T-cell (primary cell): ENCODE results near the gene UHRF1. TPM values are rescaled to one million over a fixed set of nuclear protein-coding genes. Genes with fewer than 3 reads are reported as not detected.

Experiments used
- ATAC-seq, 4 experiments: fragments of 200-7000 bp in 3 of 4; fragments of 150-1000 bp in 1 of 4; cut with Tn5 transposase; replicated peaks in 1 of 4; 1 replicate in 3 of 4; 2 replicates in 1 of 4; pipeline ENCODE4 v1.10.0; 2021; ENCODE audit warnings: moderate library complexity in 3 of 4, mild to moderate bottlenecking in 2 of 4, moderate number of reproducible peaks in 1 of 4
- CTCF ChIA-PET, 2 donors: fragments of 300-600 bp; sonication (Branson Sonifier 250); formaldehyde crosslinking; loops; one replicate each; lab custom pipeline; 2022; ENCODE audit warnings: antibody characterized with exemption in 2 of 2; lab: Charles Lee
- POLR2A ChIA-PET, 2 donors: fragments of 300-600 bp; sonication (Branson Sonifier 250); formaldehyde crosslinking; loops; one replicate each; lab custom pipeline; 2022; ENCODE audit warnings: antibody characterized with exemption in 2 of 2; lab: Charles Lee
- DNase-seq, 35 experiments: peaks; one replicate each; pipeline versions ENCODE4 v3.0.0 to v3.0.0-alpha.2; 2013 to 2023
- H3K27ac ChIP-seq: one replicate; pipeline ENCODE4 v1.5.1; 2013; ENCODE audit warnings: low read length
- H3K27me3 ChIP-seq, 2 experiments: replicated peaks in 1 of 2; 1 replicate in 1 of 2; 2 replicates in 1 of 2; pipeline versions ENCODE4 v1.6.1 to v1.7.0; 2013; ENCODE audit warnings: low read length in 1 of 2, mixed read lengths in 1 of 2; ENCODE audit not compliant: control insufficient read depth in 2 of 2, insufficient read depth in 2 of 2; ENCODE audit errors: extremely low read depth in 1 of 2
- H3K36me3 ChIP-seq, 2 donors: 1 replicate in 1 of 2; 2 replicates in 1 of 2; pipeline versions ENCODE4 v1.6.1 to v1.7.0; 2013; ENCODE audit warnings: low read length in 1 of 2; ENCODE audit not compliant: control insufficient read depth in 2 of 2, insufficient read depth in 1 of 2; ENCODE audit errors: extremely low read depth in 1 of 2
- H3K4me1 ChIP-seq, 2 experiments: 1 replicate in 1 of 2; 2 replicates in 1 of 2; pipeline versions ENCODE4 v1.6.1 to v1.7.0; 2013; ENCODE audit warnings: low read length in 2 of 2, mixed read lengths in 1 of 2; ENCODE audit not compliant: insufficient read depth in 2 of 2, control insufficient read depth in 1 of 2; ENCODE audit errors: extremely low read depth in 1 of 2
- H3K4me3 ChIP-seq, 2 donors: 1 replicate in 1 of 2; 2 replicates in 1 of 2; pipeline versions ENCODE4 v1.5.1 to v1.7.0; 2013; ENCODE audit warnings: mild to moderate bottlenecking in 2 of 2, low read length in 1 of 2, moderate library complexity in 1 of 2; ENCODE audit not compliant: control insufficient read depth in 1 of 2; ENCODE audit errors: extremely low read depth in 1 of 2
- H3K9me3 ChIP-seq: 2 replicates; pipeline ENCODE4 v1.7.0; 2013
- H3K27ac Mint-ChIP-seq, 2 donors: one replicate each; pipeline ENCODE4 v1.8.0; 2020 to 2021; ENCODE audit warnings: mild to moderate bottlenecking in 2 of 2, mixed read lengths in 2 of 2
- H3K27me3 Mint-ChIP-seq, 2 donors: one replicate each; pipeline ENCODE4 v1.8.0; 2021 to 2022; ENCODE audit warnings: mixed read lengths in 2 of 2
- H3K36me3 Mint-ChIP-seq: one replicate; pipeline ENCODE4 v1.8.0; 2021; ENCODE audit warnings: mixed read lengths
- H3K4me1 Mint-ChIP-seq, 3 donors: one replicate each; pipeline ENCODE4 v1.8.0; 2020 to 2022; ENCODE audit warnings: mixed read lengths in 3 of 3, mild to moderate bottlenecking in 1 of 3
- H3K4me3 Mint-ChIP-seq, 3 donors: one replicate each; pipeline ENCODE4 v1.8.0; 2020 to 2022; ENCODE audit warnings: mild to moderate bottlenecking in 3 of 3, mixed read lengths in 3 of 3, moderate library complexity in 3 of 3
- H3K9me3 Mint-ChIP-seq, 3 donors: one replicate each; pipeline ENCODE4 v1.8.0; 2020 to 2022; ENCODE audit warnings: mixed read lengths in 3 of 3
- WGBS: methylation state at CpG from one replicate; pipeline ENCODE4 v1.1.5; 2013; ENCODE audit warnings: missing lambda C conversion rate; ENCODE audit not compliant: insufficient coverage; 5-methylcytosine and 5-hydroxymethylcytosine counted together
- total RNA-seq, 35 experiments: library from RNA in 6 of 35; stranded (reverse) in 6 of 35; fragments of 120-200 nt in 1 of 35; gene quantifications; one replicate each; pipeline versions ENCODE4 v1.2.1 to v1.2.4 and lab custom pipeline; 2013 to 2026

UHRF1 gene
- total RNA-seq, 5 donors from 2014 or later (not counting 1 experiment from before 2014, with no cell fraction given), result 0.89 to 3.1 (median 2.0) TPM

GRCh38 chr19:4985551-4985991, 76.3 kb downstream of the UHRF1 start:
- H3K27me3 ChIP-seq, result no peaks in the 10 kb centered on the region
- H3K4me1 Mint-ChIP-seq, result peaks cover 16 to 41% (median 35%) of the 10 kb centered on the region in 3 donors
- peaks cover 5% of the 10 kb centered on the region for H3K36me3 Mint-ChIP-seq
- DNase-seq, result no peak
- no peak overlapping the region for H3K27ac Mint-ChIP-seq
- no peaks in the 10 kb centered on the region for H3K27me3 Mint-ChIP-seq
- H3K4me3 Mint-ChIP-seq, result no peak overlapping the region
- H3K9me3 ChIP-seq, result no peaks in the 10 kb centered on the region
- ATAC-seq, result no peak
- ChIA-PET POLR2A (no interaction called here), CTCF (no interaction called here)
- 92% methylated on average over 22 of the region's 22 CpGs for WGBS
- peaks cover 0 to 30% of the 10 kb centered on the region in 2 experiments for H3K4me1 ChIP-seq
- H3K27ac ChIP-seq, result no peak overlapping the region
- H3K36me3 ChIP-seq, result peaks cover 2 to 8% of the 10 kb centered on the region in 2 donors
- H3K4me3 ChIP-seq, result no peak overlapping the region
- no peaks in the 10 kb centered on the region for H3K9me3 Mint-ChIP-seq

GRCh38 chr19:4986056-4986455, 76.8 kb downstream of the UHRF1 start:
- CTCF ChIA-PET, result no interaction called here
- Histone ChIP-seq H3K27me3 (no peaks in the 10 kb centered on the region), H3K36me3 (peaks cover 2 to 8% of the 10 kb centered on the region in 2 donors), H3K9me3 (no peaks in the 10 kb centered on the region), H3K4me1 (peaks cover 0 to 25% of the 10 kb centered on the region in 2 experiments), H3K4me3 (no peak overlapping the region), H3K27ac (no peak overlapping the region)
- 93% methylated on average over 19 of the region's 19 CpGs for WGBS
- H3K36me3 Mint-ChIP-seq, result peaks cover 5% of the 10 kb centered on the region
- H3K4me3 Mint-ChIP-seq, result no peak overlapping the region
- no peak for DNase-seq
- H3K27ac Mint-ChIP-seq, result no peak overlapping the region
- H3K4me1 Mint-ChIP-seq, result peaks cover 16 to 38% (median 34%) of the 10 kb centered on the region in 3 donors
- H3K27me3 Mint-ChIP-seq, result no peaks in the 10 kb centered on the region
- POLR2A ChIA-PET, result no interaction called here
- H3K9me3 Mint-ChIP-seq, result no peaks in the 10 kb centered on the region
- no peak for ATAC-seq

- H3K36me3 Mint-ChIP-seq, result peaks cover 6% of the 10 kb centered on the region
- H3K4me3 ChIP-seq, result no peak overlapping the region
- peaks cover 16 to 36% (median 34%) of the 10 kb centered on the region in 3 donors for H3K4me1 Mint-ChIP-seq
- no peaks in the 10 kb centered on the region for H3K9me3 Mint-ChIP-seq
- H3K4me1 ChIP-seq, result peaks cover 0 to 21% of the 10 kb centered on the region in 2 experiments
- no peak overlapping the region for H3K4me3 Mint-ChIP-seq
- no peak for ATAC-seq
- DNase-seq, result no peak
- H3K9me3 ChIP-seq, result no peaks in the 10 kb centered on the region
- no peak overlapping the region for H3K27ac ChIP-seq
- H3K27me3 ChIP-seq, result no peaks in the 10 kb centered on the region
- no peak overlapping the region for H3K27ac Mint-ChIP-seq
- 96% methylated on average over 17 of the region's 19 CpGs for WGBS
- ChIA-PET CTCF (no interaction called here), POLR2A (no interaction called here)
- H3K27me3 Mint-ChIP-seq, result no peaks in the 10 kb centered on the region
- H3K36me3 ChIP-seq, result peaks cover 2 to 5% of the 10 kb centered on the region in 2 donors
These were observed 77.2 kb downstream of the UHRF1 start for GRCh38 chr19:4986471-4986891.

- H3K4me3 Mint-ChIP-seq, result no peak overlapping the region
- H3K9me3 Mint-ChIP-seq, result peaks cover 0 to 8% (median 0%) of the 10 kb centered on the region in 3 donors
- Histone ChIP-seq H3K36me3 (peaks cover 2 to 4% of the 10 kb centered on the region in 2 donors), H3K4me1 (peaks cover 0 to 20% of the 10 kb centered on the region in 2 experiments), H3K9me3 (no peaks in the 10 kb centered on the region), H3K27me3 (no peaks in the 10 kb centered on the region), H3K4me3 (no peak overlapping the region), H3K27ac (no peak overlapping the region)
- H3K36me3 Mint-ChIP-seq, result peaks cover 14% of the 10 kb centered on the region
- no peak for DNase-seq
- WGBS, result 81% methylated on average over 6 of the region's 11 CpGs
- H3K4me1 Mint-ChIP-seq, result peaks cover 16 to 35% (median 33%) of the 10 kb centered on the region in 3 donors
- no peak for ATAC-seq
- H3K27me3 Mint-ChIP-seq, result no peaks in the 10 kb centered on the region
- H3K27ac Mint-ChIP-seq, result no peak overlapping the region
- CTCF ChIA-PET, result no interaction called here
- POLR2A ChIA-PET, result no interaction called here
These were observed 78.0 kb downstream of the UHRF1 start for GRCh38 chr19:4987256-4987655.

- no peaks in the 10 kb centered on the region for H3K27me3 ChIP-seq
- Mint-ChIP-seq H3K4me1 (peaks cover 16 to 36% (median 33%) of the 10 kb centered on the region in 3 donors), H3K9me3 (peaks cover 0 to 11% (median 0%) of the 10 kb centered on the region in 3 donors), H3K27me3 (no peaks in the 10 kb centered on the region), H3K4me3 (no peak overlapping the region), H3K36me3 (peaks cover 19% of the 10 kb centered on the region), H3K27ac (no peak overlapping the region)
- ChIA-PET CTCF (no interaction called here), POLR2A (no interaction called here)
- 87% methylated on average over 16 of the region's 24 CpGs for WGBS
- no peaks in the 10 kb centered on the region for H3K9me3 ChIP-seq
- ATAC-seq, result no peak
- H3K4me1 ChIP-seq, result peaks cover 0 to 20% of the 10 kb centered on the region in 2 experiments
- no peak overlapping the region for H3K4me3 ChIP-seq
- no peak overlapping the region for H3K27ac ChIP-seq
- no peak for DNase-seq
- peaks cover 2 to 4% of the 10 kb centered on the region in 2 donors for H3K36me3 ChIP-seq
These were observed 78.5 kb downstream of the UHRF1 start for GRCh38 chr19:4987692-4988370.

GRCh38 chr19:4988770-4989251, 79.5 kb downstream of the UHRF1 start:
- Mint-ChIP-seq H3K27ac (no peak overlapping the region), H3K36me3 (peaks cover 27% of the 10 kb centered on the region), H3K4me1 (peaks cover 16 to 40% (median 39%) of the 10 kb centered on the region in 3 donors), H3K4me3 (no peak overlapping the region), H3K9me3 (peaks cover 0 to 15% (median 0%) of the 10 kb centered on the region in 3 donors), H3K27me3 (no peaks in the 10 kb centered on the region)
- H3K4me1 ChIP-seq, result peaks cover 0 to 20% of the 10 kb centered on the region in 2 experiments
- no peaks in the 10 kb centered on the region for H3K9me3 ChIP-seq
- 96% methylated on average over 7 of the region's 13 CpGs for WGBS
- ATAC-seq (no peak), DNase-seq (no peak)
- ChIA-PET CTCF (no interaction called here), POLR2A (no interaction called here)
- H3K36me3 ChIP-seq, result peaks cover 2 to 4% of the 10 kb centered on the region in 2 donors
- no peak overlapping the region for H3K27ac ChIP-seq
- H3K27me3 ChIP-seq, result no peaks in the 10 kb centered on the region
- H3K4me3 ChIP-seq, result no peak overlapping the region
